Measurements from ENCODE around the gene CHIC2. TPM values are rescaled to one million over a fixed set of nuclear protein-coding genes. Genes with fewer than 3 reads are reported as not detected.

Gene CHIC2
- total and polyA plus RNA-seq, 2 of the 8 experiments (the other 6 are each of a cell fraction or from before 2014, with no cell fraction given) = 4.5 to 10.9 TPM

DNA sequence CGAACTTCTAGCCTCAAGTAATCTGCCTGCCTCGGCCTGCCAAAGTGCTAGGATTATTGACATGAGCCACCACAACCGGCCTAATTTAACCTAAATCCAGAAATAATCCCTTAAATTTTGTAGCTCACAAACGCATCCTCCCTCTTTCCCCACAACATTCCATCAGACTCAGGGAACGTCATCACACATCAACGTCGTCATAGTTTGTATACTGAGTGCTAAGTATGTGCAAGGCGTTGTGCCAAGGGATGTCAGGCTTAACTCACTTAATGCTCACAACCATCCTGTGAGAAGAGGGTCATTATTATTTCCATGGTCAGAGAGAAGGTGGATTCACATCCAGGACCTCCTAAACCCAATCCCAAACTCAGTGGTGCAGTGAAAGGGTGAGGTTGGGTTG lies 26.0 kb upstream of the CHIC2 start:
- Histone ChIP-seq H4K91ac (replicated peaks; ENCODE audit: insufficient read length, low read length) (no peak overlapping the region), H3K56ac (replicated peaks; ENCODE audit: insufficient read length, low read depth, low read length) (no peak overlapping the region), H3K18ac (ENCODE audit: extremely low read depth, low read length) (no peak overlapping the region), H3K79me2 (ENCODE audit: control insufficient read depth in 1 of 2, insufficient read depth in 2 of 2, low read length in 2 of 2) (no peaks in the 10 kb centered on the region), H4K8ac (ENCODE audit: extremely low read depth, insufficient read depth, low read length) (no peak overlapping the region), H3K27ac (ENCODE audit: low read depth, low read length) (no peak overlapping the region), H2BK15ac (ENCODE audit: low read length) (no peak overlapping the region), H3K9me3 (ENCODE audit: insufficient read depth in 2 of 2, low read depth in 1 of 2, low read length in 1 of 2) (no peaks in the 10 kb centered on the region), H3K36me3 (ENCODE audit: control insufficient read depth in 2 of 4, insufficient read depth in 4 of 4, low read length in 3 of 4) (no peaks in the 10 kb centered on the region), H2AFZ (ENCODE audit: low read length) (no peak overlapping the region), H3K4ac (replicated peaks; ENCODE audit: insufficient read length, low read depth, low read length) (no peak overlapping the region), H3K4me2 (ENCODE audit: insufficient read depth in 1 of 2, low read depth in 2 of 2, low read length in 2 of 2) (peak overlapping the region in 1 of 2 experiments; percentile 98; a peak in 1 of 4 replicates), H3K4me1 (replicated peaks in 1 of 4; ENCODE audit: control insufficient read depth in 3 of 4, insufficient read depth in 4 of 4, low read length in 3 of 4) (peaks cover 14 to 26% (median 17%) of the 10 kb centered on the region in 4 experiments), H4K20me1 (replicated peaks in 1 of 2; ENCODE audit: control insufficient read depth in 1 of 2, insufficient read depth in 2 of 2, low read length in 2 of 2) (peaks cover 6 to 10% of the 10 kb centered on the region in 2 experiments), H2BK12ac (ENCODE audit: low read depth, low read length) (no peak overlapping the region), H3K9ac (replicated peaks in 1 of 4; ENCODE audit: extremely low read depth in 1 of 4, low read depth in 3 of 4, low read length in 3 of 4) (no peak overlapping the region), H3K23ac (ENCODE audit: insufficient read length) (no peak overlapping the region), H3K79me1 (ENCODE audit: low read depth, low read length) (no peaks in the 10 kb centered on the region), H3K14ac (ENCODE audit: insufficient read length) (no peak overlapping the region), H2BK20ac (ENCODE audit: low read length) (no peak overlapping the region), H4K5ac (ENCODE audit: insufficient read length, low read depth, low read length) (no peak overlapping the region), H2AK5ac (ENCODE audit: low read depth, low read length) (0 out of 2 replicates have a peak overlapping the region, but pooled peaks have one; percentile 1), H3K4me3 (ENCODE audit: extremely low read depth in 1 of 4, insufficient read depth in 2 of 4, low read depth in 3 of 4, low read length in 4 of 4) (no peak overlapping the region), H3K23me2 (ENCODE audit: low read depth, low read length) (peaks cover 6% of the 10 kb centered on the region; the same call in 1 of the 2 replicates), H2BK5ac (ENCODE audit: low read depth, low read length) (no peak overlapping the region), H2BK120ac (replicated peaks; ENCODE audit: low read depth, low read length) (no peak overlapping the region), H3K27me3 (replicated peaks in 1 of 4; ENCODE audit: control insufficient read depth in 3 of 4, extremely low read depth in 1 of 4, insufficient read depth in 3 of 4, low read length in 3 of 4) (peaks cover 37 to 58% (median 54%) of the 10 kb centered on the region in 4 experiments)
- no peak for DNase-seq (ENCODE audit: low read depth in 1 of 2, low spot score in 2 of 2)
- FAIRE-seq = no peak
- 80% methylated on average over 8 of the region's 8 CpGs; no CpG with 5 or more reads in 1 of the 2 experiments for WGBS, 2 experiments (ENCODE audit: extremely low coverage in 1 of 2, insufficient coverage in 1 of 2, insufficient read length in 1 of 2, insufficient replicate concordance in 2 of 2, low coverage in 1 of 2, low lambda C conversion rate in 2 of 2, missing lambda C conversion rate in 1 of 2)
- ChIA-PET POLR2A (ENCODE audit: partially characterized antibody) (interaction anchor here (1.1 kb wide), 1 partner anchor 135 kb away, joined by 3 read pairs; no protein-coding TSS in a partner anchor), CTCF (ENCODE audit: partially characterized antibody) (interaction anchor here (0.9 to 9.8 kb wide), 4 partner anchors 16 to 161 kb away, joined by 3 to 62 read pairs (median 5); no protein-coding TSS in a partner anchor)
- TF ChIP-seq KDM5A (IDR thresholded peaks at IDR 0.05; ENCODE audit: low read length) (no peak), BCL11A (IDR thresholded peaks at IDR 0.05; ENCODE audit: low read depth in 2 of 2, low read length in 2 of 2) (no peak), RBBP5 (IDR thresholded peaks at IDR 0.05; ENCODE audit: borderline replicate concordance, low read depth, low read length) (no peak), SP4 (IDR thresholded peaks at IDR 0.05; ENCODE audit: low read length) (no peak), GTF2F1 (IDR thresholded peaks at IDR 0.05; ENCODE audit: borderline replicate concordance, low read depth, low read length) (no peak), CBX5 (IDR thresholded peaks at IDR 0.05; ENCODE audit: low read depth, low read length) (no peak), SIRT6 (IDR thresholded peaks at IDR 0.05; ENCODE audit: low read length) (no peak), TBP (IDR thresholded peaks at IDR 0.05; ENCODE audit: low read depth, low read length) (no peak), PHF8 (conservative IDR thresholded peaks at IDR 0.05; ENCODE audit: low read depth, low read length) (no peak), TAF7 (optimal IDR thresholded peaks at IDR 0.05; ENCODE audit: borderline replicate concordance, low read depth, low read length) (no peak), FOSL1 (IDR thresholded peaks at IDR 0.05; ENCODE audit: insufficient read depth, low read depth, low read length) (no peak), NANOG (IDR thresholded peaks at IDR 0.05; ENCODE audit: insufficient read depth, low read depth, low read length, poor library complexity, severe bottlenecking) (no peak), POLR2AphosphoS5 (IDR thresholded peaks at IDR 0.05; ENCODE audit: low read depth, low read length) (no peak), KDM4A (IDR thresholded peaks at IDR 0.05; ENCODE audit: low read depth, low read length, severe bottlenecking) (no peak), EGR1 (IDR thresholded peaks at IDR 0.05; ENCODE audit: borderline replicate concordance, low read depth, low read length) (no peak)

Data from H1 (cell line).